Activated T-helper 17 cell treated with anti-CD3 and anti-CD28 coated beads, Interleukin-2, amount 50 U/mL, for 72 hours (primary cell): ENCODE results near the gene IFT57. TPM values are rescaled to one million over a fixed set of nuclear protein-coding genes. Genes with fewer than 3 reads are reported as not detected.
A peak's percentile ranks its signal among the peaks of the same experiment; 100 is the strongest.
"Not testable (repeated sequence)": the region's sequence is repeated elsewhere in the genome, so short reads cannot be mapped to it uniquely, and the experiment has no call there.

ENCODE experiments used
- ATAC-seq: fragments of 150-1000 bp; cut with Tn5 transposase; replicated peaks from 2 replicates; pipeline ENCODE4 v1.10.0; 2021; ENCODE audit warnings: mild to moderate bottlenecking, moderate library complexity
- H3K27ac Mint-ChIP-seq: one replicate; pipeline ENCODE4 v1.8.0; 2022; ENCODE audit warnings: mixed read lengths
- H3K27me3 Mint-ChIP-seq: one replicate; pipeline ENCODE4 v1.8.0; 2022; ENCODE audit warnings: mixed read lengths
- H3K36me3 Mint-ChIP-seq: one replicate; pipeline ENCODE4 v1.8.0; 2022; ENCODE audit warnings: low read depth, mild to moderate bottlenecking, mixed read lengths
- H3K4me1 Mint-ChIP-seq: one replicate; pipeline ENCODE4 v1.8.0; 2022; ENCODE audit warnings: mixed read lengths
- H3K4me3 Mint-ChIP-seq: one replicate; pipeline ENCODE4 v1.8.0; 2022; ENCODE audit warnings: mild to moderate bottlenecking, mixed read lengths
- H3K9me3 Mint-ChIP-seq: one replicate; pipeline ENCODE4 v1.8.0; 2022; ENCODE audit warnings: mixed read lengths
- total RNA-seq, 2 donors: library from RNA; stranded (reverse); gene quantifications; one replicate each; pipeline ENCODE4 v1.2.3, GENCODE V29; 2022

Gene IFT57
- total RNA-seq, 2 donors from 2014 or later = 18.3 to 21.5 TPM

DNA sequence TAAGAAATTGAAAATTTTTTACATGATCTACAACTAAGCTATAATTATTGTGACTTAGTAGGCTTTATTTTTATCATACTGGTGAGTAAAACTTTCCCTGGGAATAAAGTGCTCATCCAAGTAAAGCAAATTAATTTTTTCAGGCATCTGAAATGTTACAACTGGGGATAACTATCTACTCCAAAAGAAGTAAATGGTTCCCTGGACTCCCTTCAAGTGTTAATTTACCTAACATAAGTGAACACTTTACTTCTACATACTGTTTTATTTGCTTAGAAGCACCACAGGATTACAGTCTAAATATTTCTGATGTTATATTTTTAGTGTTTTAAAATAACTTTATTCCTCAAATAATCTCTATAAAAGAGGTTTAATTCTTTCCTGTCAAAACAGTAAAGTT is 57.8 kb downstream of the IFT57 start:
- Mint-ChIP-seq H3K36me3 (peaks cover 64% of the 10 kb centered on the region), H3K4me1 (no peaks in the 10 kb centered on the region), H3K9me3 (no peaks in the 10 kb centered on the region), H3K27me3 (no peaks in the 10 kb centered on the region), H3K4me3 (no peak overlapping the region), H3K27ac (no peak overlapping the region)
- ATAC-seq = no peak

DNA sequence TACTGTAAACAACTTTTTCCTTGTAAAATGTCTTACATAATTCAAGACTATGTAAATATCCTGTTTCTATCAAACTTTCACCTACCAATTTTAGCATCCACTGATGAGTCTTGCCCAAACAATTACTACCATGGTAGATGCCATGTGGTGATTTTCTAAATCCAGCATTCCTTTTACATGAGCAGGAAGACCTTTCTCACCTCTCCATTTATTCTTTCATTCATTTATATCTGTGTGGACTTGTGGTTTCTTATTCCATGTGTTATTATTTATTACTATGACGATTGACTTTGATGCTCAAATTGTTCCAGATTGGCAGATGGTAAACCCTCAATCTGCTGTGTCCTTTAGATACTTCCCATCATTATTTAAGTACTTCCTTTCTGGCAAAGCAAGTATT is 62.4 kb downstream of the IFT57 start:
- Mint-ChIP-seq H3K36me3 (peaks cover 29% of the 10 kb centered on the region), H3K4me3 (no peak overlapping the region), H3K4me1 (no peaks in the 10 kb centered on the region), H3K9me3 (no peaks in the 10 kb centered on the region), H3K27me3 (no peaks in the 10 kb centered on the region), H3K27ac (no peak overlapping the region)
- ATAC-seq = no peak

DNA sequence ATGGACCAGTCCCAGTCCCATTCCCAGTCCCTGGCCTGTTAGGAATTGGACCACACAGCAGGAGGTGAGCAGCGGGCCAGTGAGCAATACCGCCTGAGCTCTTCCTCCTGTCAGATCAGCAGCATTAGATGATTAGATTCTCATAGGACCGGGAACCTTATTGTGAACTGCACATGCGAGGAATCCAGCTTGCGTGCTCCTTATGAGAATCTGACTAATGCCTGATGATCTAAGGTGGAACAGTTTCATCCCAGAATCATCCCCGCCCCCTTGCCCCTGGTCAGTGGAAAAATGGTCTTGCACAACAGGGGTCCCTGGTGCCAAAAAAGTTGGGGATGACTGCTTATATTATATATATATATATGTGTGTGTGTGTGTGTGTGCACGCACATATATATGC is 63.1 kb downstream of the IFT57 start:
- H3K27ac Mint-ChIP-seq = no peak overlapping the region
- no peaks in the 10 kb centered on the region for H3K27me3 Mint-ChIP-seq
- H3K36me3 Mint-ChIP-seq = peaks cover 29% of the 10 kb centered on the region
- H3K9me3 Mint-ChIP-seq = no peaks in the 10 kb centered on the region
- H3K4me3 Mint-ChIP-seq = no peak overlapping the region
- ATAC-seq = no peak
- H3K4me1 Mint-ChIP-seq = no peaks in the 10 kb centered on the region

DNA sequence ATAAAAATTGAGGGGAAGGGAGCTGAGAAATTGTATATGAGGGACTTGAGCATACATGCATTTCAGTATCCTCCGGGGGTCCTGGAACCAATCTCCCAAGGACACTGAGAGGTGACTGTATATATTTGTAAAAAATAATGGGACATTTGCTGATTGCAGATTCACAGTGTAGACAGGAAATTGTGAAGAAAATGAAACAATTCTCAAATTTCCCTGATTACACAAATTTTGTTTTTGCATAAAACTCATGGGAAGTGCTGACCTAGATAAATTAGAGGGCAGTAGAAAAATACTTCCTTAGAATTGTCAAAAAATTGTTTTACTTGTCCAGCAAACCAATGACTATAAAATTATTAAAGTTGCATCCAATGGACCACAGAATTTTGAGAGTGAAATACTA is 64.0 kb downstream of the IFT57 start:
- Mint-ChIP-seq H3K4me1 (peaks cover 2% of the 10 kb centered on the region), H3K4me3 (no peak overlapping the region), H3K9me3 (no peaks in the 10 kb centered on the region), H3K36me3 (peaks cover 28% of the 10 kb centered on the region), H3K27ac (no peak overlapping the region), H3K27me3 (no peaks in the 10 kb centered on the region)
- no peak for ATAC-seq

DNA sequence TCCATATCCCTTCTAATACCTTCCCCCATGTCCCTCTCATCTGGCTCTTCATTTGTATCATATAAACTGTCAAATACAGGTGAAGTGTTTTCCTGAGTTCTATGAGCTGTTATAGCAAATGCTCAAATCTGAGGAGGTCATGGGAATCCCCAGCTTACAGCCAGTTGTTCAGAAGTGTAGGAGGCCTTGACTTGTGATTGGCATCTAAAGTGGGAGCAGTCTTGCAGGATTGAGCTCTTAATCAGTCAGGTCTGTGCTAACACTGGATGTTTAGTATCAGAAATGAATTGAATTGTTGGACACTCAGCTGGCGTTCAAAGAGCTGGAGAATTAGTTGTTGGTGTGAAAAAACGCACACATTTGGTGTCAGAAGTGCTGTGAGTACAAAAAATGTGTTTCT is 65.0 kb downstream of the IFT57 start:
- ATAC-seq = no peak
- Mint-ChIP-seq H3K4me1 (peaks cover 5% of the 10 kb centered on the region), H3K27ac (no peak overlapping the region), H3K36me3 (peaks cover 19% of the 10 kb centered on the region), H3K27me3 (no peaks in the 10 kb centered on the region), H3K4me3 (no peak overlapping the region), H3K9me3 (no peaks in the 10 kb centered on the region)

DNA sequence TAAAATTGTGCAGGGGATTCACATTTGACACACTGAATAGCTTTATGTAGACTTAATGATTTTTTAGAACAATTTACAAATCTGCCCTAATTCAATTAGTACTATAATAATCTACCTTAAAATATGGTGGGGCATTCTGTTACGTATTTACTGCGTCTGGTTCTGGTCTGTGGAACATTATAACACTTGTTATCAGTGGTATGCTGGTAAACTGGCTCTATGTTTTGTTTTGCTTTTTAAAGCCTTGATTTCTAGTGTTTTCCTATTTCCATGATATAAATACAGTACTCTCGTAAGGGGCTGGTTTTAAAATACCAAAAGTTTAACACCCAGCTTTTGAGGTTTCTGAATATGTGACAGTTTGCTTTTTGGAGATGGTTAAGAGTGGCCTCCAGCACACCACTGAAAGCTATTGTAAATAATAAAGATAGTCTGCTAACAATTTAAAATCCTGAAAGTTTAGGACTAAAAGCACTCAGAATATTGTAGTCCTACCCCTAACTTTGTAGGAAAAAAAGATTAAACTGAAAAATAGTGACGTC is 65.8 kb downstream of the IFT57 start:
- no peaks in the 10 kb centered on the region for H3K9me3 Mint-ChIP-seq
- ATAC-seq = no peak
- H3K4me3 Mint-ChIP-seq = no peak overlapping the region
- no peaks in the 10 kb centered on the region for H3K27me3 Mint-ChIP-seq
- H3K4me1 Mint-ChIP-seq = peaks cover 5% of the 10 kb centered on the region
- H3K27ac Mint-ChIP-seq = no peak overlapping the region
- peaks cover 10% of the 10 kb centered on the region for H3K36me3 Mint-ChIP-seq

DNA sequence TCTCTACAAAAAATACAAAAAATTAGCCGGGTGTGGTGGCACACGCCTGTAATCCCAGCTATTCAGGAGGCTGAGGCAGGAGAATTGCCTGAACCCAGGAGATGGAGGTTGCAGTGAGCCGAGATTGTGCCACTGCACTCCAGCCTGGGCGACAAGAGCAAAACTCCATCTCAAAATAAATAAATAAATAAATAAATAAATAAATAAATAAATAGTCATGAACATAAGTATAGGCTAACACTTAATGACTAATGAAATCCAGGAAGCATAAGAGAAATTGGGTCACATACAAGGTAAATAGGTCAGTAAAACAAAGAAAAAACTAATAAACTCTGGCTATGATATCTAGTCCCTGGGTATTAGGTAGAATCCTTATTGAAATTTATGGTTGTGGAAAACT is 66.6 kb downstream of the IFT57 start:
- not testable (repeated sequence) for H3K27ac Mint-ChIP-seq, H3K9me3 Mint-ChIP-seq, ATAC-seq, H3K4me1 Mint-ChIP-seq, H3K4me3 Mint-ChIP-seq, H3K36me3 Mint-ChIP-seq, H3K27me3 Mint-ChIP-seq

DNA sequence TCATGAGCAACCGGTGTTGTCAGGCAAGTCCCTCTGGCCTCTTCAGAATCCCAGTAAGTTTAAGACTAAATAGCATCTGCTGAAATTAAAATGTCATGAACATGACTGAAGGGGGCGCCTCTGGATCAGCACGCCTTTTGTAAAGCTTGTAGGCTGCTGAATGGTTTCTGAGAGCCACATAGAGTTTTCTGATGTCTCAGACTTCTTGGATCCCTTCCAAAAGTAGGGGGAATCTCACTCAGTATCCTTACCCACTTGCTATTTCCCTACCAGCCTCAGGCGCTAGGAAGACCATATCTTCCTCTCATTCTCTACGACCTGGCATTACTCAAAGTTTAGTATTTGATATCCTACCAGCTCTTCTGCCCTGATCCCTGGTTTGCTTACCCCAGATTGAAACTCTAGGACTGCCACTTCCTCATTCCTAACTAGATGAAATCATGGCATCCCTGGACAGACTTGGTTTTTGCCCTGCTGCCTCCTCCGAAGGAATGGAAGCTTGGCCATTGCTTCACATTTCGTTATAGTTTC is 68.7 kb downstream of the IFT57 start:
- Mint-ChIP-seq H3K4me1 (peaks cover 5% of the 10 kb centered on the region), H3K4me3 (no peak overlapping the region), H3K27me3 (no peaks in the 10 kb centered on the region), H3K36me3 (no peaks in the 10 kb centered on the region), H3K9me3 (no peaks in the 10 kb centered on the region), H3K27ac (no peak overlapping the region)
- peak; percentile 63 for ATAC-seq

DNA sequence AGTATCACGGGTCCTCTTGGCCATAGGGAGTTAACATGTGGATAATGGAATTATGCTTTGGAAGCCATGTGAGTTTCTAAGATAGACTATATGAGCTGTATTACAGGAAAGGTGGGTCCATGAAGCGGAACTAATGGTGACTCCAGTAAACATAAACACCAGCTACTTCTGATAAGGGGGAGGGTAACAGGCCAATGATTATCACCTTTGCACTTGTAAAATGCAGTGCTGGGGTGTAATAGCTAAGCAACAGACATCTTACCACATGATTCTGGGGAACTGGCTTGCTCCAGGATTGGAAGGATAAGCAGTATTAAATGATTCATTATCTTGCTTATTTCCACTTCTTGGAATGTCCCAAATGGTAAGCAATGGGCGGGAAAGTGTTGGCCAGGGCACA is 70.0 kb downstream of the IFT57 start:
- no peak for ATAC-seq
- no peak overlapping the region for H3K27ac Mint-ChIP-seq
- no peaks in the 10 kb centered on the region for H3K36me3 Mint-ChIP-seq
- peaks cover 5% of the 10 kb centered on the region for H3K4me1 Mint-ChIP-seq
- no peaks in the 10 kb centered on the region for H3K27me3 Mint-ChIP-seq
- no peaks in the 10 kb centered on the region for H3K9me3 Mint-ChIP-seq
- no peak overlapping the region for H3K4me3 Mint-ChIP-seq

DNA sequence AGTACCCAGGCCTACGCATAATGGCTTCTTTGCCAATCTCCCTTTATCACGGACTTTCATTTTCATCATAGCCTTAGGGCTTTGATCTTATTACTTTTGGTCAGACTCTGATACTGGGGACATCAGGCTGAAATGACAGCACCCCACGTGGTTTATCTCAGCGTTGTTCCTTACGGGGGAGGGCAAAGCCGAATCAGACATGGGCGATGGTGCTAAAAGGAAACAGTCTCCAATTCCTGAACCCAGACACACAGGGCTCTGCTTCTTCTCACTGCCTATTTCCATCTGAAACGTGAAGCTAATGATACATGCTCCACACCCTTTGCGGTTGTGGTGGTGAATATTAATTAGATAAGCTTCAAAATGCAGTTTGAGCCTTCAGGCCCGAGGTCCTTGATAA is 72.0 kb downstream of the IFT57 start:
- H3K4me1 Mint-ChIP-seq = peaks cover 5% of the 10 kb centered on the region
- no peak overlapping the region for H3K27ac Mint-ChIP-seq
- peaks cover 5% of the 10 kb centered on the region for H3K36me3 Mint-ChIP-seq
- ATAC-seq = no peak
- no peaks in the 10 kb centered on the region for H3K9me3 Mint-ChIP-seq
- H3K4me3 Mint-ChIP-seq = no peak overlapping the region
- H3K27me3 Mint-ChIP-seq = no peaks in the 10 kb centered on the region

DNA sequence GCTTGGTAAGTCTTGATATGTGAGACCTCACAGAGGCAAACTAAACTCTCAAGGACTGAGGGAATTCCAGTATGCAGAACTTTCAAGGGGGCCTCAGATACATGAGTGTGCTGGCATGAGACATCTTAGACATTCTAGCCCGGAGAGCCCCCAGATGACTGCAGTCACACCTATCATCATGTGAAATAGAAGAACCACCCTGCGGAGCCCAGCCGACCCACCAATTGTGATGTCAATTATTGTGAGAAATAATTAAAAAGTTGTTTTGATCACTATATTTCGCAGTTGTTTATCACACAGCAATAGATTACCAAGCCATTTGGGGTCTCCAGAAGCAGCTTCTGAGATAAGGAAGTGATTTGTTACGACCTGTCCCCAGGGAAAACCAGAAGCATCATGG is 76.1 kb downstream of the IFT57 start:
- Mint-ChIP-seq H3K36me3 (peaks cover 6% of the 10 kb centered on the region), H3K27ac (no peak overlapping the region), H3K4me1 (peaks cover 4% of the 10 kb centered on the region), H3K4me3 (no peak overlapping the region), H3K9me3 (no peaks in the 10 kb centered on the region), H3K27me3 (no peaks in the 10 kb centered on the region)
- ATAC-seq = no peak

DNA sequence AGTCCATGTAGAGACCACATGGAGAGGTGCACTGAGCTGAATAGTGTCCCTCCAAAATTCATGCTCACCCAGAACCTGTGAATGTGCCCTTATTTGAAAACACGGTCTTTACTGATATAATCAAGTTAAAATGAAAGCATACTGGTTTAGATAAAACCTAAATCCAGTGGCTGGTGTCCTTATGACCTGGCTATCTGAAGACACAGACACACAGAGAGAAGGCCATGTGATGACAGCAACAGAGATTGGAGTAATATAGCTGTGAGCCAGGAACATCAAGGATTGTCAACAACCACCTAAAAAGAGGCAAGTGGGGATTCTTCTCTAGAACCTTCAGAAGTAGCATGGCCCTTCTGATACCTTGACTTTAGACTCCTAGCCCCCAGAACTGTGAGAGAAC is 76.6 kb downstream of the IFT57 start:
- ATAC-seq = no peak
- H3K4me1 Mint-ChIP-seq = peaks cover 4% of the 10 kb centered on the region
- peaks cover 3% of the 10 kb centered on the region for H3K9me3 Mint-ChIP-seq
- H3K36me3 Mint-ChIP-seq = peaks cover 12% of the 10 kb centered on the region
- H3K27me3 Mint-ChIP-seq = no peaks in the 10 kb centered on the region
- no peak overlapping the region for H3K4me3 Mint-ChIP-seq
- no peak overlapping the region for H3K27ac Mint-ChIP-seq

DNA sequence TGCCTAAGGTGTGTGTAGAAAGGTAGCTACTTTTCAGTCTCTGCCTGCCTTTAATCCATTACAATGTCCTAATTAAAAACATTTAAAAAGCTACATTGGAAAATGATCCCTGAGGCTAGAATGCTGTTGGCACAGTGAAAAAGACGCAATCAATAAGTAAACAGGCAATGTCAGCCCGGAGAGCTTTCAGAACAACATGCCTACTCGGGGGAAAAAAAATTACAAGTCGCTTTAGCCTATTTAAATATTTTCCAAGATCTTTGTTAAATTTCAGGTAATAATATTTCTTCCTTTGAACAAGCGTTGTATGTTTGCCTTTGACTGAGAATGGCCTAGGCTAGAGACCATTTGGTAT is 84.8 kb downstream of the IFT57 start:
- Mint-ChIP-seq H3K4me1 (peaks cover 47% of the 10 kb centered on the region), H3K27me3 (no peaks in the 10 kb centered on the region), H3K36me3 (peaks cover 86% of the 10 kb centered on the region), H3K4me3 (no peak overlapping the region), H3K27ac (no peak overlapping the region), H3K9me3 (peaks cover 6% of the 10 kb centered on the region)
- no peak for ATAC-seq

DNA sequence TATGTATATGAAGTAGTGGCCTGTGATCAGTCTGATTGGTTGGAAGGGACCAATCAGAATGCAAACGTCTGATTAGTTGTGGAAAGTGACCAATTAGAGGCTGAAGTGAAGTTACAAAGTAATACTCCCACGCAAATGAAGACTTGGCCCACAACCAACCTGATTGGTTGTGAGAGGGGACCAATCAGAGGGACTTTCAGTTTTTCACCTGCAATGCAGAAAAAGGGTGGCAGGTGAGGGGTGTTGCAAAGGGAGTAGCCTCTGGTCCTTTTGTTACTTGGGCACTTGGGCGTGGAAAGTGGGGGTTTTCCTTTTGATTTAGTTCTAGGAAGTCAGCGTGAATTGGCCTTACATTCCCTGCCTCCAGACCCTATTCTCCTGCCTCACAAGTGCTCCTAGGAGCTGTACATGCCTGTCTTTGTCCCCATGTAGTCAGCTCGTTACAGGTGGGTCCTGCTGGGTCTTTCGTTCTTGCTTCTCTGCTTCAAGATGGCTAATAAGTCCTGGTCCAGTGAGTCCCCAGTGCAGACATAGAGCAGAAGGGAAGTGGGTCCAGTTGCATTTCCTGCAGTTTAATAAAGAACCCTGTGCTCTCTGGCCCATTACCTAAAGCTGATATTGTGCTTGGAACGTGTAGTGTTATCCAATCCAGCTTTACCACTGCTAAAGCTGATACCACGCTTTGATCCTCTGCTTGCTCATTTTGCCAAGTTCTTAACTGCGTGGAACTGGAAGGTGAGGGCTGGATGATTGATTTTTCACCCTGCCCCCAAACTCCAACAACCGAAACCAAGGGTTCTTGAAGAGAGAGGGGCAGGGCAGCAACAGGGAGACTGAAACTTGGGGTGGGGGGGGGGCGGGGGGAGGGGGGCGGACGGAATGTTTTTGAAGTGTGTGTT is 85.4 kb downstream of the IFT57 start:
- Mint-ChIP-seq H3K36me3 (peaks cover 92% of the 10 kb centered on the region), H3K4me3 (peak overlapping the region; percentile 47), H3K4me1 (peaks cover 46% of the 10 kb centered on the region), H3K27ac (peak overlapping the region; percentile 73), H3K27me3 (no peaks in the 10 kb centered on the region), H3K9me3 (peaks cover 6% of the 10 kb centered on the region)
- no peak for ATAC-seq

DNA sequence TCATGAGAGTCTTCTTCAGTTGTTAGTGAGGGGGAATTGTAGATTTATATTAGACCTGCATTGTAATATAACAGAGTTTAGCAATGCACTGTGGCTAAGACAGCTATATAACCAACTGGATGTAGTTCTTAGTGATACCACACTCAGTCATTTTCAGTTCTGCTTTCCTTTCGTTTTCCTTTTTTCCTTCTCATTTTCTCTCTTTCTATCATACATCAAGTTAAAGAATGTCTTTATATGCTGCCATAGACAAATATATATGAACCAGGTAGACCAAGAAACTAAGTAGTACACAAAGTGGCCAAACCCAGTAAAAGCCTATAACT is 87.7 kb downstream of the IFT57 start:
- Mint-ChIP-seq H3K4me1 (peaks cover 63% of the 10 kb centered on the region), H3K27me3 (no peaks in the 10 kb centered on the region), H3K36me3 (peaks cover 99% of the 10 kb centered on the region), H3K27ac (peak overlapping the region; percentile 84), H3K9me3 (peaks cover 3% of the 10 kb centered on the region), H3K4me3 (peak overlapping the region; percentile 91)
- ATAC-seq = peak; percentile 29
